A204.1 (cell line): ENCODE data around the gene UBR4.

ENCODE experiments used
- FAIRE-seq: peaks from 2 replicates; lab custom pipeline; 2012; peaks lifted over from hg19 to GRCh38; lab: Jason Lieb, UNC

Gene UBR4

DNA sequence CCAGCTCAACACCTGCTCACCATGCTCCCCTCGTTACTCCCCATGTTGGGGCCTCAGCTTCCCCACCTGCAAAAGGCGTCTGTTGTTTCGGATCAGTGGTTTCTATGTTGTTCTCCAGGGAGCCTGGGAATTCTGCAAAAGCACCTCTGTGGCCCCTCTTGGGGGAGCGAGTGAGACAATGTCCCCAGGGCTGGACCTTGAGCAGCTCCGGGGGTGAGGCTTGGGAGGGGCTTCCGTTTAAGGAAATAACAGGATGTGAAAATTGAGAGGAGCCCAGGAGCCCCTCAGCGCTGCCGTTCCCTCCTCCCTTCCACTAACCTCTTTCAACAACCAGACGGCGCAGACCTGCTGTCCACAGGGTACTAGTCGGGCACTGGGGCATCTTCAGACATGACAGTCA, 155.1 kb downstream of the UBR4 start:
- FAIRE-seq = no peak

DNA sequence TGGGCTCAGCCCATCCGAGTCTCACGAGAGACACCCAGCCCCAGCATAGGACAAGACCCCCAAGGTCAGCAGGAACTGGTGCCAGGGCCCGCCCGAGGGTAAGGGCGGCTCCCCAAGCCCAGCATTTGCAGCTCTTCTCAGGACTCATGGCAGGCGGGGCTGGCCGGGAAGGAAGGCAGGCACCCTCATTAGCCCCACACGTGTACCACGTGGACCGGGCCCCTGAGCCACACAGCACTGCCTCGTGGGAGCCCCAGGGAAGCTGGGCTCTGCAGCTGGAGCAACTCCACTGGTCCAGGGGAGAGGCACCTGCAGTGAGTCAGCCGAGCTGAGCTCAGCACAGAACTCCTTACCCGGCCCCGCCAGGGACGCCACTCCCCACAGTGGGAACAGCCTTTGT, 155.8 kb downstream of the UBR4 start:
- FAIRE-seq = no peak

DNA sequence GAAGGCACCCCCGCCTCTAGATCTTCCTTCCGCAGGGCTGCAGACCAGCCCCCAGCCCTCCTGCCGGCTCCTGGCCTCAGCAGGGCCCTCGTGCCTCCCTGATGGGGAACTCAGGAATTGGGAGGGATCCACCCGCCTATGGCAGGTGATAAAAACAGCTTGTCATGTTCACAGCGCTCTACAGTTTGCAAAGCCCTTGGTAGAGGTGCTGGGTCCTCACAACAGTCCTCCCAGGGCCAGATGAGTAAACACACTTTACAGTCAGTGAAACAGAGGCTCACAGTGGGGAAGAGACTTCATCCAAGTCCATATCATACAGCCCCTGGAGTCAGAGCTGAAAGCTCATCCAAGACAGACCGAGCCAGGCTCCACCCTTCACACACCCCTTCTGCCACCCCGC, 156.6 kb downstream of the UBR4 start:
- no peak for FAIRE-seq

DNA sequence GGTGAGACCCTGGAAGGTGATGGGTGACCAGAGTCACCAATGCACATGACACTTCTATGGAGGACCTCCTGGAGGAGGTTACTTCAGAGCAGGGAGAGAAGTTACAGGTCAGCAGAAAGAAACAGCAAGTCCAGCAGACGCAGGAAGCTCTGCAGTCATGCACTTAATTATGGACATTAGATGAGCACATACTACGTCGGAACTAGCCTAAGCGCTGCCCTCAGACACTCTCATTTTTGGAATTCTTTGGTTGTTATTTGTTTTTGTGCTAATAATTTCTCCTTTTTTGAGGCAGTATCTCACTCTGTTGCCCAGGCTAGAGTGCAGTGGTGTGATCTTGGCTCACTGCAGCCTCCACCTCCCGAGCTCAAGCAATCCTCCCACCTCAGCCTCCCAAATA, 160.3 kb downstream of the UBR4 start:
- no peak for FAIRE-seq

DNA sequence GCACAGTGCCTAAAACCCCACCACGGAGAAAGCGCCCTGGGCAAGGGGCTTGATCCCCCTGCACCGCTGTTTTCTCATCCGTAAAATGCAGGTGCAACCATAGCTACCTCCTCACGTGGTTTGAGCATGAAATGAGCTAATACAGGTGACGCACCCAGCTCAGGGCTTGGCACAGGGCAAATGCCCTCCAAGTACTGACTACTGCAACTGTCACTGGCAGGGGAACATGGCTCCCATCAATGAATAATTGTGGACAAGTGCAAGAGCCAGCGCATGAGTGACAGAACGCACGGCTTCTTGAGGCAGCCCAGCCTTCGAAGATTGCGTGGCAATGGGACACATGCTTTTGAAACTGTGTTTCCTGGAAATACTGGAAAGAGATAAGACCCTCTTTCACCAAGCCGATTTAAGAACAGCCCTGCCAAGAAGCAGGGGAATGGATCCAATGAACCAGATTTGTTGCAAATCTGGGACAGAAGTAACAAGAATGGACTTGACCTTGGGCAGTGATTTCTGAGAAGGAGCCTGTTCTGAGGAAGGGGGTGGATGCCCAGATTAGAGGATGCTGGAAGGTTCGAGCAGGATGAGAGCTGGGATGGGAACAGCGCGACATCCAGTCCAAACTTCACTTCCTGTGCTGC, 160.8 kb downstream of the UBR4 start:
- no peak for FAIRE-seq

DNA sequence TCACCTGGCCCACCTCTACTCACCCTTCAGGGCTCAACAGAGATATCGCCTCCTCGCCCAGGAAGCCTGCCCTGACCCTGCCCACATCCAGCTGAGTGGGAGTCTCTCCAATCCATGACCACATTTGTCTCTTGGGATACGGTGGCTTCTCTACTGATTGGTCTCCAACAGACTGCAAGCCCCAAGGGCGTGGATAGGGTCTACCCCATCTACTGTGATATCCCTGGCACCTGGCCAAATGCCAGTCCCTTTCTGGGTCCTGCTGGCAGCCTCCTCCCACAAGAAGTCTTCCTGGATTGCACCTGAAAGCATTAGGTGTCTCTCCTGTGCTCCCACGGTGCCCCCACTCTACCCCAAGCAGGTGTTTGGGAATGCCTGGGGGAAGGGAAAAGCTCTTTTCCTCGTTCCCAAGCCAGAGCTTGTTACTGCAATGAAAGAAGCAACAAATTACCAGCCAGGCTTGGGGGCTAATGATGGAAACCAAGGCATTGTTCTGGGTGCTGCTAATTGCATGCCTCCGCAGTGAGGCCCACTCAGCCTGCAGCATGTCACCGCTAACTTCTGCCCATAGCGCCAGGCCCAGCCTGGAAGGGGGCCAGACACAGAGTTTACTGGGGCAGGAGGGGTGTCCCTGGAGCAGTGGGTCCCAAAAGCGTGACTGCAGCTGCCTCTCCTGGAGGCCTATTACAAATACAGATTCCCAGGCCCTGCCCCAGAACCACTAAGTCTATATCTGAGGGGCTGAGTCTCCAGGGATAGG, 162.9 kb downstream of the UBR4 start:
- FAIRE-seq = no peak

DNA sequence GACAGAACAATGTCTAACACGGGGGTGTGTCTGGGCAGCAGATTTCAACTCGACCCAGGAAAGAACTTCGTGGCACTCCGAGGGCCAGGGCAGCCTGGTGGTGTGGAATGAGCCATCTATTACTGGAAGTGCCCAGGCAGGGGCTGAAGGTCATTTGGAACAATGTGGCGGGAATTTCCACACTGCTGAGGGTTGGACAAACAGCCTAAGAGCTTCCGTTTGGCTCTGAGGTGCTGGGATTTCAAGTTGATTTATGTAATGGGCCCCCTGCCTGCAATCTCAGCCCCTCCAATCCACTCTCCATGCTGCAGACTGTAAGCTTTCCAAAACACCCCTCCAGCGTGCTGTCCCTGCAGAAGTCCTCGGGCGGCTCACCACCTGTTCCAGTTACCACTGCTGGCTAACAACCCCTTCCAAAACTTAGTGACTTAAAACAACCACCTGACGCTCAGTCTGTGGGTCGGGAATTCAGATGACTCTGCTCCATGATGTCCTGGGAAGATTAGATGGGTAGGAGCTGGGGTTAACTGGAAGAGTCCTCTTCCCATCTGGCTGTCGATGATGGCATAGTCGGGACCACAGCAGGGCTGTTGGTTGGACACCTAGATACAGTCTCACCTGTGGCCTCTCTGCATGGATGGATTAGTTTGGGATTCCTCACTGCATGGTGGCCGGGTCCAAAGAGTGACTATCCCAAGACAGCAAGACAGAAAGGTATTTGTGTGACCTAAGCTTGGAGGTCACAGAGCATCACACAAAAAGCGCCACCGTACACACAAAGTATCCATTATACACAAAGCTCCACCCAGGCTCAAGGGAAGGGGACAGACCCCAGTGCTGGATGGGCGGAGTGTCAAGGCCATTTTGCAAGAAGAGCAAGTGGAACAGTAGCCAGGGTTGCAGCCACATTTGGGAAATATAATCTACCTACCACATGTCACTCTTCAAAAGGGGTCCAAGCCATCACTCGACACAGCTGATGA, 163.9 kb downstream of the UBR4 start:
- FAIRE-seq = no peak

DNA sequence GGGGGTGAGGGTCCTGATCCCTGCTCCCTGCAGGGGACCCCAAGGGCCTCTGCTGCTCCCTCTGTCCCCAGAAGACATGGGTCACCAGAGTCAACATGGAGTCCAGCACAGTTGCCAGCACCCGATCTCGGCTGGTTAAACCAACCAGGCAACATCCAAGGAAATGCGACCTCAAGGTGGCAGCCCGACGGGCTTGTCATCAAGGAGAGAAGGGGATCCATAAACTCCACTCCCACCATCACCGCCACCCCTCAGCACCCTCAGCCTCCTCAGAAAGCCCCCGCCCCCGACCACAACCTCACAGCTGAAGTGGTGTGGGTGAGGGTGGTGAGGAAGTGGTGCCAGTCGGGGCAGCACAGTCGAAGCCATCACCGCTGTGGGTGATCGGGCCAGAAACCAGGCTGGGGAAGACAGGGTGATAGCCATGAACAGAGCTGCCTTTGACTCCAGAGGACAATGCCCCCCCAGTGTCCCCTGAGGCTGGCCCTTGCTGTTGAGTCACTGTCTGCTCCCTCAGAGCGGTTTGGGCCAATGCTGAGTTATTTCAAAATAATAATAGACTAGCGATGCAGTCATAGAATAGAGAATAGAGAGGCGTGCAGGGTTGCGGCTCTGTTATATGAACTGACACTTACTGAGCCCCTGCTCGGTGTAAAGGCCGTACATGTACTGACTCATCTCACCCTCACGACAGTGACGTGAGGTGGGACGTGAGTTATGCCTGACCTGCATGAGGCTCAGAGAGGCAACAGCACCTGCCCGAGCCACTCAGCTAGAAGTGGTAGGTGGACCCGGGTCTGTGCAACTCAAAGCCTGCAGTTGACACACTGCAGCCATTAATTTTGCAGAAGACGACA, 164.9 kb downstream of the UBR4 start:
- FAIRE-seq = no peak

DNA sequence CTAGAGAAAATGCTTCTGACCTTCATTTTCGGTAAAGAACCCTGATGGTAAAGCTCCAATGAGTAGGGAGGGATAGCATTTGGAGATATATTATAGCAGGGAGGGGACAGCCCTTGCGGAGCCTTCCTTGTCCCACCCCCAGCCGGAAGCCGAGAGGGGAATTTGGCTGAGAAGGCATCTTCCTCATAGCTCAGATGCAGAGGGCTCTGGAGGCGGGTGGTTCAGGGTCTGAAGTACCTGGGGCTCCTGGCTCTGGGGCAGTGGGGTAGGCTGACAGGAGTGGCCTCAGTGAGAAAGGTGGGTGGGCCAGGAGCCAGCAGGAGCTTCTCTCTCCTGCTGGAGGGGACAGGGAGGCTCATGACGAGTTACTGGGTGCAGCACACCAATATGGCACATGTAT, 165.6 kb downstream of the UBR4 start:
- no peak for FAIRE-seq

DNA sequence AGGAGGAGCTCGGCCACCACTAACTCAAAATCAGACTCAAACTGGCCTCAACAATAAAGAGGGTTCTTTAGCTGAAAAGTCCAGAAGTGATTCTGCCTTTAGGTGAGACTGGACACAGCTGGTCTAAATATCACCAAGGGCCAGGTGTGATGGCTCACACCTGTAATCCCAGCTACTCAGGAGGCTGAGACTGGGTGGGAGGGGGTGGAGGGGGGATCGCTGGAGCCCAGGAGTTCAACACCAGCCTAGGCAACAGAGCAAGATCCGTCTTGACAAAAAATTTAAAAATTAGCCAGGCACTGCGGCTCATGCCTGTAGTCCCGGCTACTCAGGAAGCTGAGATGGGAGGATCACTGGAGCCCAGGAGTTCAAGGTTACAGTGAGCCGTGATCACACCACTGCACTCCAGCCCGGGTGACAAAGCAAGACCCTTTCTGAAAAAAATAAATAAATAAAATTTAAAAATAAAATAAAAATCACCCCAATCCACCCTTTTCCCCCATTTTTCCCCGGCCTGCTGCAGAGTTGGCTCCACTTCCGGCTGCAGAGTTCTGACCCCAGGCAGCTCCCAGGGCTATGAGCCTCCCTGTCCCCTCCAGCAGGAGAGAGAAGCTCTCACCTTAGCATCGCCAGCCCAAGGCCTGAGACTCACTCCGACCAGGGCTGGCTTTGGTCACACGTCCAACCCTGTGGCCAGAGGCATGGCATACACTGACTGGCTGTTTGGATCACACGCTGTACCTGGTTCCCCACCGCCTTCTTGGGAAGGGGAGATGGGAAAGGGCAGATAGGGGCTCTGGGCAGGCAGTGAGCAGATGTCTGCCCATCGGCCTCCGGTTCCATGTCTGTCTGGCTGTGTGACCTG, 166.3 kb downstream of the UBR4 start:
- FAIRE-seq = no peak

DNA sequence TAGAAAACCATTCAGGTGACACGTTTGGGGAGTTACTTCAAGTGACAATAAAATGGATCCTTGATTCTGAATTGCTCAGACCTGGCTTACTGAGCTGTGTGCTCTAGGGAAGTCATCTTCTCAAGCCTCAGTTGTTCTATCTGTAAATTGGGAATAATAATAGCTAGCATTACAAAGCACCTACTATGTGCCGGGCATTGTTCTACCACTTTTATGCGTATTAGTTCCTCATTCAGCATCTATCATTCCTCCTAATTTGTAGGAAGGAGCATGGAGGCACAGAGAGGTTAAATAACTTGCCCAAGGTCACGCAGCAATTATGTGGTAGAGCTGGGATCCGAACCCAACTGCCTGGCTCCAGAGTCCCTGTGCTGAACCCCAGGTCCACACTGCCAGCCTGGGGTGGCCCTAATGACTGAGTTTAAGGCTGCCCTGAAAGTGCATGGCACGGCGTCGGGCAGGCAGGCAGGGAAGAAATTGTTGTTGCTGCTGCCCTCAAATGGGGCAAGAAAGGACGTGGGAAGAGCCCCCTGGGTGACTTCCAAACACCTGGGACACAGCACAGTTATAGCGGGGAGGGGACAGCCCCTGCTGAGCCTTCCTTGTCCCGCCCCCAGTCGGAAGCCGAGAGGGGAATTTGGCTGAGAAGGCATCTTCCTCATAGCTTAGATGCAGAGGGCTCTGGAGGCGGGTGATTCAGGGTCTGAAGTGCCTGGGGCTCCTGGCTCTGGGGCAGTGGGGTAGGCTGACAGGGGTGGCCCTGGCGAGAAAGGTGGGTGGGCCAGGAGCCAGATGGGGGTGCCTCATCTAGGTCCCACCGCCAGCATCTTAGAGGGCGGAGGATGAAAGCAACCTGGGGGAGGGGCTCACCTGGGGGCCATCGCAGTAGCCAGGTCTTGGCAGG, 167.1 kb downstream of the UBR4 start:
- FAIRE-seq = no peak

DNA sequence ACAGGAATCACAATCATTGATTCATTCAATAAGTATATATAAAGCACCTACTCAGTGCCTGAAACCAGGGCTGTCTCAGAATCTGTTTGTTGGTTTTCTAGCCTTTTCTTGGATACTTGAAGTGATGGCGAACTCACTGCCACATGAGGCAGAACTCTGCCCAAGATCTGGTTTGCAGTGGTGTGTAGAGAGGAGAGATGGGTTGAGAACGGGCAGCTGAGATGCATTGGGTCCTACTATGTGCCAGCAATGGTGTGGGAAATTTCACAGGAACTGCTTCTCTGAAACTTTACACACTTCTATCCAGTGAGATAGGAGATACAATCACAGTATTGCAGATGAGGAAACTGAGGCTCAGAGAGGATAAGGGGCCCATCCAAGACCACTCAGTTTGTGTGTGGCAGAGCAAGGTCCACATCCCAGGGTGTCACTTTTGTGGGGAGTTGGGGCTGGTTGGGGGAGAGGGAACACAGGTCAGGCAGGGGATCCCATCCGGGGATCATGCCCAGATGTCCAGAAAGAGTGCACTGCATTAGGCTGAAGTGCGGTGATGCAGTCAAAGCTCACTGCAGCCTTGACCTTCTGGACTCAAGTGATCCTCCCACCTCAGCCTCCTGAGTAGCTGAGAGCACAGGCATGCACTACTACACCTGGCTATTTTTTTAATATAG, 169.9 kb downstream of the UBR4 start:
- no peak for FAIRE-seq

DNA sequence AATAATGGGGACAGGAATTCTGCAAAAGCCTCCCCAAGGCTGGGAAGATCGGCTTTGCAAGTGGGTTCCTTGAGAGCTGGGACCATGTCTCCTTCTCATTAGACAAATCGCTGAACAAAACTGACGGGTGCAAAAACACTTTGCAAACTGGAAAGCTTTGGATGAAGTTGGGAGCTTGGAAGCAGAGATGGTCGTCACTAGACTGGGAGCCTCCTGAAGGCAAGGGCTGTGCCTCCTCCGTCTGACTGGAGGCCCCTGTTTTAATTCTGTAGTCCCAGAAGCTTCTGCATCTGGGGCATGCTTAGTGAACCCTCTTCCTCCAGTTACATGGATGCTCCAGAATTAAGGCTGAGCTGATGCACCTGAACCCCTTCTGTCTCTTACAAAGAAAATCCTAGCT, 171.3 kb downstream of the UBR4 start:
- no peak for FAIRE-seq

DNA sequence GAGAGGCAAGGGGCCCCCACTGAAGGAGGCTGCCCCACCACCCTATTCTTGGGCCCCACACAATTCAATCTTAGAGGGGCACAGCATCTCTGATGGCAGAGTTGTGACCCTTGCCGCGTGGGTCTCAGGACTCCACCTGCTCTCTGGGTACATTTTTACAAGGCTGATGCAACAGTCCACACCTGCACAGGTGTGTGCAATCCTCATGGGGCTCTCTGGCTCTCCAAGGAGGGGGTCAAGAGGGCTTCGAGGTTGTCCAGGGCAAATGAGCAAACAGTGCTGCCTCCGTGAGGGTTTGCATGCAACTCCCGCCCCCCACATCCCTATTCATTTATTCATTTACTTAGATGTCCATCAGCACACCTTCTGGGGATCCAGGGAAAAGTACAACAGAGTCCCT, 172.0 kb downstream of the UBR4 start:
- no peak for FAIRE-seq

DNA sequence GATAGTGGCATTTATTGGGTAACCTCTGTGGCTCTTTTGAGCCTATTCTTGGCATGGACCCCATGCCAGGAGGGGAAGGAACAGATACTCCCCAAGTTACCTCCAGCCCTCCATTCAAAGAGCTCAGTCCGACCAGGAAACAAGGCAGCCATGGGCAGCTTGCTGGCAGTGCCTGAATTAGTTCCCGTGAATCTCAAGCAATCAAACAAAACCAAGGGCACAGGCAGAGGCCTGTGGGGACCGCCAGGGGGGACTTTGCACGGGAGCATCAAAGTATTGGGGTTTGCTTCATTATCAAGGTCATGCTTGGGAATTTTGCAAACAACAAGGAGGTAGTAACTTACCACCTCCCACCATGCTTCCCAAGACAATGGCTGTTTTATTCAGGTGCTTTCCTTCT, 172.4 kb downstream of the UBR4 start:
- no peak for FAIRE-seq

DNA sequence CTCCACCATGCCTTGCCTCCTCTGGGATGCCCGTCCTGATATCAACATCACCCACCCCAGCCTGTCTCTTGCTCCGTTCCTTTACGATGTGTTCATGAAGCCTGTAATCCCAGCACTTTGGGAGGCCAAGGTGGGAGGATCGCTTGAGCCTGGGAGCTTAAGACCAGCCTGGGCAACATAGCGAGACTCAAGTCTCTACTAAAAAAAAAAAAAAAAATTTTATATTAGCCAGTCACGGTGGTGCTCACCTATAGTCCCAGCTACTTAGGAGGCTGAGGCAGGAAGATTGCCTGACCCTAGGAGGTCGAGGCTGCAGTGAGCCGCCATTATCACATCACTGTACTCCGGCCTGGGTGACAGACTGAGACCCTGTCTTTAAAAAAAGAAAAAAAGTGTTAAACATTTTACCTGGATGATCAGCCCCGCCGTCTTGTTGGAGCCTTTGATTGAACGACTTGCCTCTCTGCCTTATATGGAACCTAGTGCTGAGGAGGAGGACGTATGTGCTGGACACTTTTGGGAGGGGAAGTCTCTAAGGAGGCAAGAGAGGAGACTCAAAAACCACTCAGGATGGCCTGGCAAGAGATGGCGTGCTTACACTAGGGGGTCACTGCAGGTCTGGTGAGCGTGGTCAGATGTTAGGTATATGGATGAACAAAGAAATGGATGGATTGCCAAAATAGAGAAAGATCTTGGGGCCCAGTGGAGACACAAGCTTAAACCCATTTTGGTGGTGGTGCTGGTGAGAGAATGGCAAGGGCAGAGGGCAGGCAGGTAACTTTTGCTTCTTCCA, 173.1 kb downstream of the UBR4 start:
- FAIRE-seq = no peak

DNA sequence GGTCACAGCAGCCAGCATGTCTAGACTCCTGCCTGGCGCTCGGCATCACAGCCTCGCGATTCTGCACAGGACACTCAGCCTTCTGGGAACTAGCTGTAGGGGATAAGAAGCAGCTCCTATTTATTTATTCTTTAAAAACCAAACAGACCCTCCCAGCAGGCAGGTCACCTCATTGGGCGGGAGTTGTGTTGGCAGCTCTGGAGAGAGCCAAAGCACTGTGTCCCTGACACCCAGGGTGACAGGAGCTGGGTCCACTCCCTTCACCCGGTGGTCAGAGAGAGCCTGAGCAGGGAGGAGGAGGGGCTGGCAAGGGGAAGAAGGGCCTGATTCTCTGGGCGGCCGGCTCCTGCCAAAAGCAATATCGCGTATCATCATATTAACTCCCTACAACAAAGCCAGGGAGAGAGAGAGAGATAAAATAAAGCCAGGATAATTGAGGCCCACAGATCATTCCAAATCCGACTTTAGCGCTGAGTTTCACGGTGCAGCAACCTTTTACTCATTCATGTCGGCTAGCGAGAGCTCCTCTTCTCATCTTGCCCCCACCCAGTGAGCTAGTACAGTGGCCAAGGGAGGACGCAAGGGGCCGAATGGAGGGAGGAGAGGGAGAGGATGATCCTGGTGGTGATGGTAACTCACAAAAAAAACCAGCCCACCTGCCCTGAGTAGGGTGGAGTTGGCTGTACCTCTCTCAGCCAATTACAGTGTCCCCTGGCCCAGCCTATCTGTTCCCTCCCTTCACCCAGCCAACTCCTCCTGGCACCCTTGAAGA, 173.8 kb downstream of the UBR4 start:
- no peak for FAIRE-seq
